HL-60 (cell line): ENCODE results near the gene RELCH.

ENCODE experiments used
- DNase-seq, 2 experiments: peaks; one replicate each; pipeline ENCODE4 v3.0.0-alpha.2; 2010 to 2020; ENCODE audit warnings: low read depth in 1 of 2, low spot score in 1 of 2
- H3K27ac ChIP-seq: fragments of 250-450 bp; sonication (Bioruptor Pico); replicated peaks from 2 replicates; pipeline ENCODE4 v1.5.1; 2020; ENCODE audit warnings: mild to moderate bottlenecking, moderate library complexity
- H3K27me3 ChIP-seq: fragments of 250-450 bp; sonication (Bioruptor Pico); 2 replicates; pipeline ENCODE4 v1.5.1; 2021; ENCODE audit warnings: mild to moderate bottlenecking, moderate library complexity; ENCODE audit not compliant: insufficient read depth, poor library complexity, severe bottlenecking
- H3K4me3 ChIP-seq: replicated peaks from 2 replicates; pipeline ENCODE4 v1.5.1; 2011; ENCODE audit warnings: mild to moderate bottlenecking, control low read depth, low read length; ENCODE audit not compliant: insufficient read depth
- CTCF ChIP-seq: IDR thresholded peaks from one replicate; pipeline ENCODE4 v1.5.1; 2011; ENCODE audit warnings: low read length, control low read depth, inconsistent platforms; ENCODE audit not compliant: insufficient read depth
- GABPA ChIP-seq: IDR thresholded peaks from 2 replicates; pipeline ENCODE4 v1.6.1; 2012; ENCODE audit warnings: low read depth
- POLR2AphosphoS5 ChIP-seq: IDR thresholded peaks from 2 replicates; pipeline ENCODE4 v1.6.1; 2012; ENCODE audit warnings: low read depth
- REST ChIP-seq: IDR thresholded peaks from 2 replicates; pipeline ENCODE4 v1.6.1; 2012; ENCODE audit warnings: low read depth; ENCODE audit not compliant: insufficient replicate concordance
- SPI1 ChIP-seq: IDR thresholded peaks from 2 replicates; pipeline ENCODE4 v1.6.1; 2012; ENCODE audit warnings: low read depth, mild to moderate bottlenecking, borderline replicate concordance

The RELCH gene

GRCh38 chr18:62339106-62339988 lies 152.3 kb downstream of the RELCH start:
- DNase-seq: peak in 1 of 2 experiments; percentile 55
- TF ChIP-seq SPI1 (peak; percentile 92), GABPA (no peak), REST (no peak)
- no peak overlapping the region for H3K27ac ChIP-seq
- no peak overlapping the region for H3K4me3 ChIP-seq
- peaks cover 10% of the 10 kb centered on the region for H3K27me3 ChIP-seq

DNA sequence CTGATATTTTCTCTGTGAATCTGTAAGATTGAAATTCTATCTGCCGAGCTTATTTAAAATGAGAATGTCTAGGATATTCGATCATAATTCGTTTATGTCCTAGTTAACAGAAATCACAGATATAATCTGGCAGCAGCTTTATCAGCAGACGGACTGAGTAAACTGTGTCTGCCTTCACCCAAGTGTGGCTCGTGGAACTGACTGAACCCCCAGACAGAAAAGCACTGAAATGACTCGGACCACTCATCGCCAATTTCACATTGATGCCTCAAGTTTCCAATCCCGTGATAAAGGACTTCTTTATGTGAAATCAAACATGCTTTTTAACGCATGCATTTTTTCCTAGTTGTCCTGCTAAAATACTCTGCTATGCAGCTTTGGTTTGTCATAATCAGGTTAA lies 153.9 kb downstream of the RELCH start:
- Histone ChIP-seq H3K27me3 (peaks cover 10% of the 10 kb centered on the region), H3K27ac (no peak overlapping the region), H3K4me3 (no peak overlapping the region)
- DNase-seq: no peak
- TF ChIP-seq CTCF (no peak), REST (no peak), GABPA (no peak), SPI1 (no peak), POLR2AphosphoS5 (no peak)

- no peak overlapping the region for H3K27ac ChIP-seq
- no peak for DNase-seq
- TF ChIP-seq REST (no peak), POLR2AphosphoS5 (no peak), SPI1 (no peak), CTCF (no peak), GABPA (no peak)
- no peak overlapping the region for H3K4me3 ChIP-seq
- H3K27me3 ChIP-seq: peaks cover 10% of the 10 kb centered on the region
Observed at GRCh38 chr18:62341473-62341872, 154.4 kb downstream of the RELCH start.
